SU-DHL-6 (cell line): ENCODE results near the gene CIZ1.
"Not testable (repeated sequence)": the region's sequence is repeated elsewhere in the genome, so short reads cannot be mapped to it uniquely, and the experiment has no call there.

Source experiments
- H2AFZ ChIP-seq: fragments of 200-600 bp; sonication (generic); 2 replicates; pipeline ENCODE4 v1.6.1; 2014; ENCODE audit warnings: low read depth, mild to moderate bottlenecking, moderate library complexity, mixed read lengths, antibody characterized with exemption, low read length; ENCODE audit not compliant: severe bottlenecking
- H3F3A ChIP-seq: fragments of 200-600 bp; shearing (Covaris generic); 2 replicates; pipeline ENCODE4 v1.6.0; 2016; ENCODE audit warnings: antibody characterized with exemption, mild to moderate bottlenecking; ENCODE audit not compliant: insufficient read depth
- H3K27ac ChIP-seq: fragments of 200-600 bp; sonication (generic); 2 replicates; pipeline ENCODE4 v1.5.1; 2016; ENCODE audit warnings: low read depth, mild to moderate bottlenecking, low read length, moderate library complexity, mixed read lengths
- H3K27me3 ChIP-seq: fragments of 200-600 bp; sonication (generic), shearing (Covaris generic); 2 replicates; pipeline ENCODE4 v1.6.0; 2014; ENCODE audit warnings: mild to moderate bottlenecking, low read length
- H3K36me3 ChIP-seq: fragments of 200-600 bp; sonication (generic); 2 replicates; pipeline ENCODE4 v1.6.1; 2014; ENCODE audit warnings: mild to moderate bottlenecking, low read length, mixed read lengths
- H3K4me2 ChIP-seq: fragments of 300-600, 200-600 bp; shearing (Covaris generic), sonication (generic); 2 replicates; pipeline ENCODE4 v1.6.0; 2014; ENCODE audit warnings: low read length, low read depth, mild to moderate bottlenecking; ENCODE audit not compliant: poor library complexity, severe bottlenecking
- H3K4me3 ChIP-seq: fragments of 200-600 bp; sonication (generic); 2 replicates; pipeline ENCODE4 v1.5.1; 2014; ENCODE audit warnings: antibody characterized with exemption, low read length, mild to moderate bottlenecking, mixed read lengths; ENCODE audit not compliant: insufficient read depth, poor library complexity, severe bottlenecking
- H3K79me2 ChIP-seq: fragments of 200-600 bp; sonication (generic); 2 replicates; pipeline ENCODE4 v1.6.1; 2014; ENCODE audit warnings: mild to moderate bottlenecking, low read length, moderate library complexity; ENCODE audit not compliant: insufficient read depth
- H3K9ac ChIP-seq: fragments of 200-600 bp; sonication (generic); 2 replicates; pipeline ENCODE4 v1.7.0; 2014; ENCODE audit warnings: mild to moderate bottlenecking, low read length
- H3K9me2 ChIP-seq: fragments of 200-600 bp; sonication (generic); replicated peaks from 2 replicates; pipeline ENCODE4 v1.6.1; 2014; ENCODE audit warnings: low read length; ENCODE audit not compliant: insufficient read depth
- H3K9me3 ChIP-seq: fragments of 200-600 bp; sonication (generic); 2 replicates; pipeline ENCODE4 v1.6.1; 2014; ENCODE audit warnings: low read length, mixed read lengths; ENCODE audit not compliant: insufficient read depth
- H4K20me1 ChIP-seq: fragments of 200-600 bp; sonication (generic); 2 replicates; pipeline ENCODE4 v1.6.1; 2014; ENCODE audit warnings: low read depth, mild to moderate bottlenecking, antibody characterized with exemption, low read length, moderate library complexity, mixed read lengths
- EZH2phosphoT487 ChIP-seq: fragments of 200-600 bp; sonication (generic), shearing (Covaris generic); conservative IDR thresholded peaks from 2 replicates; pipeline ENCODE4 v1.6.1; 2018; ENCODE audit warnings: mild to moderate bottlenecking, antibody characterized with exemption, low read length, moderate library complexity, mixed read lengths
- TF ChIP-seq, protein P1 (sequence below): fragments of 200-600 bp; sonication (generic); IDR thresholded peaks from one replicate; pipeline ENCODE4 v1.5.1; 2017; ENCODE audit warnings: antibody characterized with exemption, mild to moderate bottlenecking, low read length, moderate library complexity; ENCODE audit not compliant: insufficient read depth, poor library complexity, severe bottlenecking

Gene CIZ1

DNA sequence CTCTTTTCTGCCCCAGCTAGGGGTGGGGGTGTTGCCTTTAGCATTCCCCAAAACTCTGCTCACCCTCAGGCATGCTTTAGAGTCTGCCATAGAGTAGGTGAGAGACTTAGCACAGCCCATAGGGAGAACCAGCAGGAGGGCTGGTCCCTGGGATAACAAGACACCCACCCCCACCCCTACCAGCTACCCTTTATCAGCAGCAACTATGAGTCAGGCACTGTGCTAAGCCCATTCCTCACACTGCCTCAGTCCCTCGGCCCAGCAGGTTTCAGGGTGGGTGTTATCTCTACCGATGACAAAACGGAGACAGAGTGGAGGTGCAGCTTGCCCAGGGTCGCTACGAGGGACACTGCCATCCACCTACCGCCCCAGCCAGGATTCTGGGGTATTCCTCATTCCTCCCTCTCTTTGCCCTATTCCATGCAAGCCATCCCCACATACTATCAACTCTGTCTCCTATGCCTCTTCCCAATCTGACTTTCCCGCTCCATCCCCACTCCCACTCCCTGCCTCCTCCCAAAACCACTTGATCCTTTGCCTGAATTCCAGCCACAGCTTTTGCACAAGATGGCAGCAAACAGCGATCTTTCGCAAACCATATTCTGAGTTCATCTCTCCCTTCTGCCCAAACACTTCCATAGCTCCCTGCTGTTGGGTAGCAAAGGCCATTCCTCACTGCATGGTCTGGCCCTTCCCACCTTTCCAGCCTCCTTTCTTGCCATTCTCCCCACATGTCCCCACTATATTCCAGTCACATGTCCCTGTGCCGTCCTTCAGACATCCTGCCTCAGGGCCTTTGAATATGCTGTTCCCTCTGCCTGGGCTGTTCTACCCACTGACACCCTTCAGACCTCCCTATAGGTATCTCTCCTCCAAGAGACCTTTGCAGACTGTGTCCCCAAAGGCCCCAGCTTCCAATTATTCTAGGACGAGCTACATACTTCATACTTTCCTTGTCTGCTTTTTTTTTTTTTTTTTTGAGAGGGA is 5.1 kb downstream of the CIZ1 start:
- Histone ChIP-seq H3K27me3 (no peaks in the 10 kb centered on the region), H3K36me3 (no peaks in the 10 kb centered on the region), H3K9me3 (no peaks in the 10 kb centered on the region), H2AFZ (no peak overlapping the region), H4K20me1 (no peaks in the 10 kb centered on the region), H3K9me2 (no peaks in the 10 kb centered on the region), H3K79me2 (no peaks in the 10 kb centered on the region), H3K4me2 (no peak overlapping the region), H3K9ac (no peak overlapping the region), H3K27ac (no peak overlapping the region), H3K4me3 (no peak overlapping the region), H3F3A (no peaks in the 10 kb centered on the region)
- TF ChIP-seq EZH2phosphoT487 = no peak
- TF ChIP-seq, protein P1, sequence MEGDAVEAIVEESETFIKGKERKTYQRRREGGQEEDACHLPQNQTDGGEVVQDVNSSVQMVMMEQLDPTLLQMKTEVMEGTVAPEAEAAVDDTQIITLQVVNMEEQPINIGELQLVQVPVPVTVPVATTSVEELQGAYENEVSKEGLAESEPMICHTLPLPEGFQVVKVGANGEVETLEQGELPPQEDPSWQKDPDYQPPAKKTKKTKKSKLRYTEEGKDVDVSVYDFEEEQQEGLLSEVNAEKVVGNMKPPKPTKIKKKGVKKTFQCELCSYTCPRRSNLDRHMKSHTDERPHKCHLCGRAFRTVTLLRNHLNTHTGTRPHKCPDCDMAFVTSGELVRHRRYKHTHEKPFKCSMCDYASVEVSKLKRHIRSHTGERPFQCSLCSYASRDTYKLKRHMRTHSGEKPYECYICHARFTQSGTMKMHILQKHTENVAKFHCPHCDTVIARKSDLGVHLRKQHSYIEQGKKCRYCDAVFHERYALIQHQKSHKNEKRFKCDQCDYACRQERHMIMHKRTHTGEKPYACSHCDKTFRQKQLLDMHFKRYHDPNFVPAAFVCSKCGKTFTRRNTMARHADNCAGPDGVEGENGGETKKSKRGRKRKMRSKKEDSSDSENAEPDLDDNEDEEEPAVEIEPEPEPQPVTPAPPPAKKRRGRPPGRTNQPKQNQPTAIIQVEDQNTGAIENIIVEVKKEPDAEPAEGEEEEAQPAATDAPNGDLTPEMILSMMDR = no peak

DNA sequence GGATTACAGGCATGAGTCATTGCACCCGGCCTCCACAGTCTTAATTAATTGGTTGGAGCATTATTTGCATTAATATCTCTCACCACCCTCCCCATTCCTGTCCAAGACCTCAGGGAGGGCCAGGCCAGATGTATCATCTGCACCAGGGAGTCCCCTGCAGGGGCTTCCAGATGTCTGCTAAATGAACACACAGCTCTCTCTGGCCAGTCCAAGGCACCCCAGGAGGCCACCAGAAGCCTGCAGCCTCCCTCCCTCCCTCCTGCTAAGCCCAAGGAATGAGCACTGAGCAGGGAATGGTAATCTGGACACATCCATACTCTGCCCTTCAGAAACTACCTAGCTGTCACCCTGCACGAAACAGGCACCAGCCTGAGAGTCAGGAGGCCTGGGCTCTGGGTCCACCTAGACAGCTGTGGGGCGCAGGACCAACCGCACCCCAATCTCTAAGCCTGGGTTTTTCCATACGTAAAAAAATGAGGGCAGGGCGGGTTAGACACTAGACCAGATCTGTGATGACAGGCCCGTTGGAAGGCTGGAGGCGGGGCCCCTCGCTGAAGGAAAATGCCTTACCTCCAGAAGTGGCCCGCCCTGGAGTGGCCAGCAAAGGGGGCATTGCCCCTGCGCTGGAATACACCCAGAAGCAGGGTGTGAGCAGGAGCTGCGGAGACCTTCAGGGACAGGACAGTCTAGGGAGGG is 8.3 kb downstream of the CIZ1 start:
- Histone ChIP-seq H3F3A (0 out of 2 replicates have a peak, but pooled peaks cover 5% of the 10 kb centered on the region), H3K36me3 (peaks cover 10% of the 10 kb centered on the region), H3K27ac (no peak overlapping the region), H3K9me3 (peaks cover 12% of the 10 kb centered on the region; the same call in 1 of the 2 replicates), H3K9ac (no peak overlapping the region), H3K4me2 (no peak overlapping the region), H3K9me2 (no peaks in the 10 kb centered on the region), H3K27me3 (no peaks in the 10 kb centered on the region), H3K4me3 (no peak overlapping the region), H2AFZ (no peak overlapping the region), H3K79me2 (no peaks in the 10 kb centered on the region), H4K20me1 (no peaks in the 10 kb centered on the region)
- TF ChIP-seq, protein P1 = no peak
- no peak for TF ChIP-seq EZH2phosphoT487

DNA sequence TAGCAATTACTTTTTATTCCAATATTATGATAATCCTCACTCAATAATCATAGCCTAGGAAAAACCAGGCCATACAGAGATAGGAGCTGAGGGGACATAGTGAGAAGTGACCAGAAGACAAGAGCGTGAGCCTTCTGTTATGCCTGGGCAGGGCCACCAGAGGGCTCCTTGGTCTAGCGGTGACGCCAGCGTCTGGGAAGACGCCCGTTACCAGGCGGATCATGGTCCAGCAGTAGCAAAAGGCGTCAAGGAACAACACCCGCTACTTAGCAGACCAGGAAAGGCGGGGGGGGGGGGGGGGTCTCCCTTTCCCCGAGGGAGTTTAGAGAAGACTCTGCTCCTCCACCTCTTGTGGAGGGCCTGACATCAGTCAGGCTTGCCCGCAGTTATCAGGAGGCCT is 9.9 kb downstream of the CIZ1 start:
- H3K79me2 ChIP-seq, H3K27me3 ChIP-seq, H3K4me2 ChIP-seq, H3F3A ChIP-seq, H3K4me3 ChIP-seq, H3K9ac ChIP-seq, H3K9me2 ChIP-seq, H4K20me1 ChIP-seq, H3K27ac ChIP-seq, H2AFZ ChIP-seq: not testable (repeated sequence)
- Histone ChIP-seq H3K36me3 (peaks cover 10% of the 10 kb centered on the region), H3K9me3 (peaks cover 12% of the 10 kb centered on the region; the same call in 1 of the 2 replicates)
